ENCODE results near the gene CREB5.

Gene CREB5

DNA sequence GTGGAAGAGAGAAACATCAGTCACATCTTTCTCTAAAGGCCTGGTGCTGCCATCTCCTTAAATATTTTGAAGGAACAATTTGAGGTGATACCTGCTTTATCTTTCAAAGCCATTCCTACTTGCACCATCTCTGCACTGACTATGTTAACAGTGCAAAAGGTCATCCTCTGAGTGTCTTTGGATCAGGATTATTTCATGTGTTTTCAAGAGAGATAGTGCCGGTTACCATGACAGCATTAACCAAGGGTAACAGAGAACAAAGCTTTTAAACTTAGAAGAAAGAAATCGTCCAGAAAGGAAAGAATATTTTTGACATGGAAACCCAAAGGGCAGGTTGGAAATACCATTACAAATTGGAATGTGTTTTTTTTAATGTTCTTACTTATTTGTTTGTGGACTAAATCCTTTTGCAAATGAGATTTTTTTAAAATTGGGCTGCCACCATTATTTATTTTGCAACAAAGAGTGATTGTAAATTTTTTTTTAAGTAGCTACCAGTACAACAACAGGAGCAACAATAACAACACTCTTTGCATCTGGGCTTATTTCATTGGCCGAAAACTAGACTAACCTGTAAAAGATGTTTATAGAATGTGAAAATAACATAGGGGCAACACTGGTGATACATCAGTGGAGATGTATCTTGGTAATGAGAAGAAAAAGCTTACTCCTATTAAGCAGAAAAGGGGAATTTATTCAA is 234.2 kb downstream of the CREB5 start:
- no peaks in the 10 kb centered on the region for H3K36me3 ChIP-seq (ENCODE audit: insufficient read depth)
- no peaks in the 10 kb centered on the region for H3K27me3 ChIP-seq (ENCODE audit: insufficient read depth, low read depth)
- H2AFZ ChIP-seq (ENCODE audit: low read depth), result no peak overlapping the region
- H4K20me1 ChIP-seq (ENCODE audit: insufficient read depth), result no peaks in the 10 kb centered on the region
- H3K9ac ChIP-seq, result no peak overlapping the region
- TF ChIP-seq, protein P1, sequence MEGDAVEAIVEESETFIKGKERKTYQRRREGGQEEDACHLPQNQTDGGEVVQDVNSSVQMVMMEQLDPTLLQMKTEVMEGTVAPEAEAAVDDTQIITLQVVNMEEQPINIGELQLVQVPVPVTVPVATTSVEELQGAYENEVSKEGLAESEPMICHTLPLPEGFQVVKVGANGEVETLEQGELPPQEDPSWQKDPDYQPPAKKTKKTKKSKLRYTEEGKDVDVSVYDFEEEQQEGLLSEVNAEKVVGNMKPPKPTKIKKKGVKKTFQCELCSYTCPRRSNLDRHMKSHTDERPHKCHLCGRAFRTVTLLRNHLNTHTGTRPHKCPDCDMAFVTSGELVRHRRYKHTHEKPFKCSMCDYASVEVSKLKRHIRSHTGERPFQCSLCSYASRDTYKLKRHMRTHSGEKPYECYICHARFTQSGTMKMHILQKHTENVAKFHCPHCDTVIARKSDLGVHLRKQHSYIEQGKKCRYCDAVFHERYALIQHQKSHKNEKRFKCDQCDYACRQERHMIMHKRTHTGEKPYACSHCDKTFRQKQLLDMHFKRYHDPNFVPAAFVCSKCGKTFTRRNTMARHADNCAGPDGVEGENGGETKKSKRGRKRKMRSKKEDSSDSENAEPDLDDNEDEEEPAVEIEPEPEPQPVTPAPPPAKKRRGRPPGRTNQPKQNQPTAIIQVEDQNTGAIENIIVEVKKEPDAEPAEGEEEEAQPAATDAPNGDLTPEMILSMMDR (conservative IDR thresholded peaks at IDR 0.05; ENCODE audit: low read depth, low read length), result no peak
- no peak overlapping the region for H3K27ac ChIP-seq
- no peaks in the 10 kb centered on the region for H3K4me1 ChIP-seq (ENCODE audit: low read depth, poor library complexity, severe bottlenecking)
- H3K4me2 ChIP-seq, result no peak overlapping the region
- H3K4me3 ChIP-seq (IDR thresholded peaks at IDR 0.05; ENCODE audit: insufficient read depth, low read depth, low read length), result no peak overlapping the region
- H3K79me2 ChIP-seq (ENCODE audit: insufficient read depth, low read depth), result no peaks in the 10 kb centered on the region

- no peak overlapping the region for H2AFZ ChIP-seq (ENCODE audit: low read depth)
- H4K20me1 ChIP-seq (ENCODE audit: insufficient read depth), result no peaks in the 10 kb centered on the region
- no peaks in the 10 kb centered on the region for H3K79me2 ChIP-seq (ENCODE audit: insufficient read depth, low read depth)
- H3K4me3 ChIP-seq (IDR thresholded peaks at IDR 0.05; ENCODE audit: insufficient read depth, low read depth, low read length), result no peak overlapping the region
- no peak overlapping the region for H3K4me2 ChIP-seq
- TF ChIP-seq, protein P1 (conservative IDR thresholded peaks at IDR 0.05; ENCODE audit: low read depth, low read length), result no peak
- no peaks in the 10 kb centered on the region for H3K36me3 ChIP-seq (ENCODE audit: insufficient read depth)
- no peaks in the 10 kb centered on the region for H3K27me3 ChIP-seq (ENCODE audit: insufficient read depth, low read depth)
- no peak overlapping the region for H3K27ac ChIP-seq
- no peaks in the 10 kb centered on the region for H3K4me1 ChIP-seq (ENCODE audit: low read depth, poor library complexity, severe bottlenecking)
- no peak overlapping the region for H3K9ac ChIP-seq
Observed at GRCh38 chr7:28647076-28647421, 234.7 kb downstream of the CREB5 start.

DNA sequence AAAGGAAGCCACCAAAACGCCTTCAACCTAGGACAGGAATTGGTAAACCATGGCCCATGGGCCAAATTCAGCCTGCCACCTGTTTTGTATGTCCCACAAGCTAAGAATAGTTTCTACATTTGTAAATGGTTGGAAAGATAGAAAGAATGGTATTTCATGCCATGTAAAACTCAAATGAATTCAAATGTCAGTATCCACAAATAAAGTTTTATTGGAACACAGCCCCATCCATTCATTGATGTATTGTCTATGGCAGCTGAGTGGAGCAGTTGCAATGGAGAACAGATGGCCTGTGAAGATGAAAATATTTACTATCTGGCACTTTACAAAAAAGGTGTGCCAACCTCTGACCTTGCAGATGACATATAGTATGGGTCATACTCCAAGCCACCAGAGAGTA is 236.9 kb downstream of the CREB5 start:
- Histone ChIP-seq H2AFZ (ENCODE audit: low read depth) (no peak overlapping the region), H3K4me2 (no peak overlapping the region), H4K20me1 (ENCODE audit: insufficient read depth) (no peaks in the 10 kb centered on the region), H3K4me3 (IDR thresholded peaks at IDR 0.05; ENCODE audit: insufficient read depth, low read depth, low read length) (no peak overlapping the region), H3K27ac (no peak overlapping the region), H3K27me3 (ENCODE audit: insufficient read depth, low read depth) (no peaks in the 10 kb centered on the region), H3K36me3 (ENCODE audit: insufficient read depth) (no peaks in the 10 kb centered on the region), H3K79me2 (ENCODE audit: insufficient read depth, low read depth) (no peaks in the 10 kb centered on the region), H3K4me1 (ENCODE audit: low read depth, poor library complexity, severe bottlenecking) (no peaks in the 10 kb centered on the region), H3K9ac (no peak overlapping the region)
- TF ChIP-seq, protein P1 (conservative IDR thresholded peaks at IDR 0.05; ENCODE audit: low read depth, low read length), result no peak

GRCh38 chr7:28649811-28650210 is 237.5 kb downstream of the CREB5 start:
- H3K4me3 ChIP-seq (IDR thresholded peaks at IDR 0.05; ENCODE audit: insufficient read depth, low read depth, low read length), result no peak overlapping the region
- H2AFZ ChIP-seq (ENCODE audit: low read depth), result no peak overlapping the region
- no peaks in the 10 kb centered on the region for H3K79me2 ChIP-seq (ENCODE audit: insufficient read depth, low read depth)
- no peak overlapping the region for H3K27ac ChIP-seq
- no peaks in the 10 kb centered on the region for H3K27me3 ChIP-seq (ENCODE audit: insufficient read depth, low read depth)
- no peaks in the 10 kb centered on the region for H4K20me1 ChIP-seq (ENCODE audit: insufficient read depth)
- H3K4me2 ChIP-seq, result no peak overlapping the region
- TF ChIP-seq, protein P1 (conservative IDR thresholded peaks at IDR 0.05; ENCODE audit: low read depth, low read length), result no peak
- no peaks in the 10 kb centered on the region for H3K36me3 ChIP-seq (ENCODE audit: insufficient read depth)
- H3K4me1 ChIP-seq (ENCODE audit: low read depth, poor library complexity, severe bottlenecking), result no peaks in the 10 kb centered on the region
- no peak overlapping the region for H3K9ac ChIP-seq
